K562 (cell line): ENCODE measurements around the gene CA7.

Source experiments
- EP300 ChIP-seq: IDR thresholded peaks from 2 replicates; pipeline ENCODE4 v1.6.1; 2012; ENCODE audit warnings: low read length, improper control_type of control experiment
- ZFX ChIP-seq: sonication (generic); formaldehyde crosslinking; IDR thresholded peaks from 2 replicates; pipeline ENCODE4 v1.8.0; 2022; ENCODE audit warnings: mild to moderate bottlenecking, missing genetic modification reagents, moderate library complexity
- TF ChIP-seq, protein P1 (sequence below): fragments of 250-450 bp; sonication (Bioruptor Pico); IDR thresholded peaks from 2 replicates; pipeline ENCODE4 v1.4.0; 2020
- TF ChIP-seq, protein P2 (sequence below): sonication (generic); formaldehyde crosslinking; IDR thresholded peaks from 2 replicates; pipeline ENCODE4 v1.8.0; 2022; ENCODE audit warnings: mild to moderate bottlenecking, low read depth, missing genetic modification reagents

DNA sequence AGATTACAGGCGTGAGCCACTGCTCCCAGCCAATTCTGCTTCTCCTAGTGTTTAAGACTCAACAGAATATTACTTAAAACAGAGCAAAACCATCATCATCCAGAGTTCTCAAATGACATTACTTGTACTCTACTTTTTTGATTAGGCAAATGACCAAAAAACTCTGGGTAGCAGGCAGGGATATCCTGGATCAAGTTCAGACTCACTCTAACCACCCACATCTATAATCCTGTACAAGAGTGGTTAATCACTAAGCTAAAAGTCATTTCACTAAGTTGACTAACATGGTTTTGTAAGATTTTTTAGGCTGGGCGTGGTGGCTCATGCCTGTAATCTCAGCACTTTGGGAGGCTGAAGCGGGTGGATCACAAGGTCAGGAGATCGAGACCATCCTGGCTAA is 20.2 kb upstream of the CA7 start:
- TF ChIP-seq EP300, result no peak
- TF ChIP-seq, protein P1, sequence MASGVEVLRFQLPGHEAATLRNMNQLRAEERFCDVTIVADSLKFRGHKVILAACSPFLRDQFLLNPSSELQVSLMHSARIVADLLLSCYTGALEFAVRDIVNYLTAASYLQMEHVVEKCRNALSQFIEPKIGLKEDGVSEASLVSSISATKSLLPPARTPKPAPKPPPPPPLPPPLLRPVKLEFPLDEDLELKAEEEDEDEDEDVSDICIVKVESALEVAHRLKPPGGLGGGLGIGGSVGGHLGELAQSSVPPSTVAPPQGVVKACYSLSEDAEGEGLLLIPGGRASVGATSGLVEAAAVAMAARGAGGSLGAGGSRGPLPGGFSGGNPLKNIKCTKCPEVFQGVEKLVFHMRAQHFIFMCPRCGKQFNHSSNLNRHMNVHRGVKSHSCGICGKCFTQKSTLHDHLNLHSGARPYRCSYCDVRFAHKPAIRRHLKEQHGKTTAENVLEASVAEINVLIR (CRISPR knock-in tag), result no peak
- TF ChIP-seq ZFX (CRISPR knock-in tag), result no peak
- TF ChIP-seq, protein P2, sequence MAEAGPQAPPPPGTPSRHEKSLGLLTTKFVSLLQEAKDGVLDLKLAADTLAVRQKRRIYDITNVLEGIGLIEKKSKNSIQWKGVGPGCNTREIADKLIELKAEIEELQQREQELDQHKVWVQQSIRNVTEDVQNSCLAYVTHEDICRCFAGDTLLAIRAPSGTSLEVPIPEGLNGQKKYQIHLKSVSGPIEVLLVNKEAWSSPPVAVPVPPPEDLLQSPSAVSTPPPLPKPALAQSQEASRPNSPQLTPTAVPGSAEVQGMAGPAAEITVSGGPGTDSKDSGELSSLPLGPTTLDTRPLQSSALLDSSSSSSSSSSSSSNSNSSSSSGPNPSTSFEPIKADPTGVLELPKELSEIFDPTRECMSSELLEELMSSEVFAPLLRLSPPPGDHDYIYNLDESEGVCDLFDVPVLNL (CRISPR knock-in tag), result no peak
